Central memory CD4-positive, alpha-beta T cell (primary cell): ENCODE results near the gene RAB3B.

Experiments
- DNase-seq: peaks from one replicate; pipeline ENCODE4 v3.0.0; 2022

Gene RAB3B

GRCh38 chr1:51863384-51863783 is 127.1 kb downstream of the RAB3B start:
- peak; percentile 2 for DNase-seq

- no peak for DNase-seq
These were observed 128.8 kb downstream of the RAB3B start for GRCh38 chr1:51861669-51862068.

GRCh38 chr1:51859735-51860134 is 130.8 kb downstream of the RAB3B start:
- DNase-seq = no peak

GRCh38 chr1:51859333-51859732 is 131.2 kb downstream of the RAB3B start:
- no peak for DNase-seq

- no peak for DNase-seq
These were observed 131.6 kb downstream of the RAB3B start for GRCh38 chr1:51858892-51859291.
